ENCODE results near the gene TTC34. TPM values are rescaled to one million over a fixed set of nuclear protein-coding genes. Genes with fewer than 3 reads are reported as not detected.
"Not testable (repeated sequence)": the region's sequence is repeated elsewhere in the genome, so short reads cannot be mapped to it uniquely, and the experiment has no call there.

The TTC34 gene
- polyA plus RNA-seq, 3 donors = 0.03 to 1.00 TPM; not detected in 1

DNA sequence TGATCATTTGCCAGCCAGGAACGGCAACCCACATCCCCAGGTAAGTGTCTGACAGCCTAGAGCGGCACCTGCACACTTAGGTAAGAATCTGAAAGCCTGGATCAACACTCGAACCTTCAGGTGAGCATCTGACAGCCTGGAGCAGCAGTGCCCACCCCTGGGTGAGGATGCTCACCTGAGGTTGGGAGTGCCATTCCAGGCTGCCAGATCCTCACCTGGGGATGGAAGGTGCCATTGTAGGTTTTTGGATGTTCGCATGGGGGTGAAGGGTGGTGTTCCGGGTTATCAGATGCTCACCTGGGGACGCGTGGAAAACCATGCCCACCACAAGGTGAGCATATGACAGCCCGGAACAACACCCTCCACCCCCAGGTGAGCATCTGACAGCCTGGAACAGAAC is 33.4 kb downstream of the TTC34 start:
- DNase-seq; H3K4me2 ChIP-seq (replicated peaks; ENCODE audit: extremely low read depth, low read length, poor library complexity, severe bottlenecking); H3K27me3 Mint-ChIP-seq (ENCODE audit: low read depth in 3 of 3); H3K9me3 ChIP-seq (replicated peaks in 1 of 2; ENCODE audit: control insufficient read depth in 1 of 2, insufficient read depth in 1 of 2, low read length in 2 of 2); H3K9me3 Mint-ChIP-seq; H3K27ac ChIP-seq (ENCODE audit: low read depth in 1 of 2, low read length in 2 of 2); H3K27ac Mint-ChIP-seq; H3K79me2 ChIP-seq (ENCODE audit: insufficient read depth, low read length); H3K4me3 Mint-ChIP-seq; H3K4me1 ChIP-seq (ENCODE audit: control insufficient read depth in 1 of 2, insufficient read depth in 2 of 2, low read length in 2 of 2); H4K20me1 ChIP-seq (ENCODE audit: insufficient read depth, low read length); intact Hi-C loops (cut with micrococcal nuclease); H3K4me1 Mint-ChIP-seq; H3K9ac ChIP-seq (ENCODE audit: insufficient read depth, low read length, poor library complexity, severe bottlenecking); H3K36me3 ChIP-seq (replicated peaks in 1 of 2; ENCODE audit: control insufficient read depth in 1 of 2, insufficient read depth in 2 of 2, low read length in 2 of 2); H2AFZ ChIP-seq (ENCODE audit: insufficient read depth, low read depth, low read length, poor library complexity, severe bottlenecking); H3K27me3 ChIP-seq (ENCODE audit: control insufficient read depth in 2 of 2, insufficient read depth in 2 of 2, low read length in 2 of 2); H3K36me3 Mint-ChIP-seq; H3K4me3 ChIP-seq (replicated peaks in 1 of 3; ENCODE audit: low read depth in 2 of 3, low read length in 3 of 3): not testable (repeated sequence)
- WGBS (ENCODE audit: insufficient coverage) = no CpG with 5 or more reads among the region's 8 CpGs

DNA sequence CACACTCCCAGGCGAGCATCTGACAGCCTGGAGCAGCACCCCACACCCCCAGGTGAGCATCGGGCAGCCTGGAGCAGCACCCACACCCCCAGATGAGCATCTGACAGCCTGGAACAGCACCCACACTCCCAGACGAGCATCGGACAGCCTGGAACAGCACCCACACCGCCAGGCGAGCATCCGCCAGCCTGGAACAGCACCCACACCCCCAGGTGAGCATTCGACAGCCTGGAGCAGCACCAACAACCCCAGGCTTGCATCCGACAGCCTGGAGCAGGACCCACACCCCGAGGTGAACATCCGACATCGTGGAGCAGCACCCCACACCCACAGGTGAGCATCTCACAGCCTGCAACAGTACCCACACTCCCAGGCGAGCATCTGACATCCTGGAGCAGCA is 42.1 kb downstream of the TTC34 start:
- DNase-seq; H3K36me3 Mint-ChIP-seq; H3K4me3 Mint-ChIP-seq; H3K4me3 ChIP-seq (replicated peaks in 1 of 3; ENCODE audit: low read depth in 2 of 3, low read length in 3 of 3); H3K27me3 ChIP-seq (ENCODE audit: control insufficient read depth in 2 of 2, insufficient read depth in 2 of 2, low read length in 2 of 2); H3K9me3 ChIP-seq (replicated peaks in 1 of 2; ENCODE audit: control insufficient read depth in 1 of 2, insufficient read depth in 1 of 2, low read length in 2 of 2); H3K36me3 ChIP-seq (replicated peaks in 1 of 2; ENCODE audit: control insufficient read depth in 1 of 2, insufficient read depth in 2 of 2, low read length in 2 of 2); H3K9ac ChIP-seq (ENCODE audit: insufficient read depth, low read length, poor library complexity, severe bottlenecking); H3K27ac Mint-ChIP-seq; H3K4me1 ChIP-seq (ENCODE audit: control insufficient read depth in 1 of 2, insufficient read depth in 2 of 2, low read length in 2 of 2); H2AFZ ChIP-seq (ENCODE audit: insufficient read depth, low read depth, low read length, poor library complexity, severe bottlenecking); H3K4me1 Mint-ChIP-seq; intact Hi-C loops (cut with micrococcal nuclease); H3K27ac ChIP-seq (ENCODE audit: low read depth in 1 of 2, low read length in 2 of 2); H3K9me3 Mint-ChIP-seq; H3K79me2 ChIP-seq (ENCODE audit: insufficient read depth, low read length); H4K20me1 ChIP-seq (ENCODE audit: insufficient read depth, low read length); H3K27me3 Mint-ChIP-seq (ENCODE audit: low read depth in 3 of 3); H3K4me2 ChIP-seq (replicated peaks; ENCODE audit: extremely low read depth, low read length, poor library complexity, severe bottlenecking): not testable (repeated sequence)
- 64% methylated on average over 5 of the region's 13 CpGs for WGBS (ENCODE audit: insufficient coverage)

DNA sequence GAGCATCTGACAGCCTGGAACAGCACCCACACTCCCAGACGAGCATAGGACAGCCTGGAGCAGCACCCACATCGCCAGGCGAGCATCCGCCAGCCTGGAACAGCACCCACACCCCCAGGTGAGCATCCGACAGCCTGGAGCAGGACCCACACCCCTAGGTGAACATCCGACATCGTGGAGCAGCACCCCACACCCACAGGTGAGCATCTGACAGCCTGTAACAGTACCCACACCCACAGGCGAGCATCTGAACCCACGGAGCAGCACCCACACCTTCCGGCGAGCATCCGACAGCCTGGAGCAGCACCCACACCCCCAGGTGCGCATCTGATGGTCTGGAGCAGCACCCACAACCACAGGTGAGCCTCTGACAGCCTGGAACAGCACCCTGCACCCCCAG is 44.0 kb downstream of the TTC34 start:
- DNase-seq; H2AFZ ChIP-seq (ENCODE audit: insufficient read depth, low read depth, low read length, poor library complexity, severe bottlenecking); H3K9me3 Mint-ChIP-seq; H3K79me2 ChIP-seq (ENCODE audit: insufficient read depth, low read length); H3K4me2 ChIP-seq (replicated peaks; ENCODE audit: extremely low read depth, low read length, poor library complexity, severe bottlenecking); H3K27ac Mint-ChIP-seq; H3K4me3 Mint-ChIP-seq; H3K36me3 ChIP-seq (replicated peaks in 1 of 2; ENCODE audit: control insufficient read depth in 1 of 2, insufficient read depth in 2 of 2, low read length in 2 of 2); H3K9ac ChIP-seq (ENCODE audit: insufficient read depth, low read length, poor library complexity, severe bottlenecking); H3K4me1 Mint-ChIP-seq; H3K36me3 Mint-ChIP-seq; H3K27me3 ChIP-seq (ENCODE audit: control insufficient read depth in 2 of 2, insufficient read depth in 2 of 2, low read length in 2 of 2); H3K9me3 ChIP-seq (replicated peaks in 1 of 2; ENCODE audit: control insufficient read depth in 1 of 2, insufficient read depth in 1 of 2, low read length in 2 of 2); H3K27ac ChIP-seq (ENCODE audit: low read depth in 1 of 2, low read length in 2 of 2); H3K4me1 ChIP-seq (ENCODE audit: control insufficient read depth in 1 of 2, insufficient read depth in 2 of 2, low read length in 2 of 2); H3K27me3 Mint-ChIP-seq (ENCODE audit: low read depth in 3 of 3); H3K4me3 ChIP-seq (replicated peaks in 1 of 3; ENCODE audit: low read depth in 2 of 3, low read length in 3 of 3); H4K20me1 ChIP-seq (ENCODE audit: insufficient read depth, low read length); intact Hi-C loops (cut with micrococcal nuclease): not testable (repeated sequence)
- WGBS (ENCODE audit: insufficient coverage) = 60% methylated on average over 3 of the region's 13 CpGs

DNA sequence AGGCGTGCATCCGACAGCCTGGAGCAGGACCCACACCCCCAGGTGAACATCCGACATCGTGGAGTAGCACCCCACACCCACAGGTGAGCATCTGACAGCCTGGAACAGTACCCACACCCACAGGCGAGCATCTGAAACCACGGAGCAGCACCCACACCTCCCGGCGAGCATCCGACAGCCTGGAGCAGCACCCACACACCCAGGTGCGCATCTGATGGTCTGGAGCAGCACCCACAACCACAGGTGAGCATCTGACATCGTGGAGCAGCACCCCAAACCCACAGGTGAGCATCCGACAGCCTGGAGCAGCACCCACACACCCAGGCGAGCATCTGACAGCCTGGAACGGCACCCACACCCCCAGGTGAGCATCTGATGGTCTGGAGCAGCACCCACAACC is 46.1 kb downstream of the TTC34 start:
- WGBS (ENCODE audit: insufficient coverage) = no CpG with 5 or more reads among the region's 14 CpGs
- H2AFZ ChIP-seq (ENCODE audit: insufficient read depth, low read depth, low read length, poor library complexity, severe bottlenecking); intact Hi-C loops (cut with micrococcal nuclease); H4K20me1 ChIP-seq (ENCODE audit: insufficient read depth, low read length); H3K27ac Mint-ChIP-seq; H3K27ac ChIP-seq (ENCODE audit: low read depth in 1 of 2, low read length in 2 of 2); H3K9ac ChIP-seq (ENCODE audit: insufficient read depth, low read length, poor library complexity, severe bottlenecking); H3K9me3 Mint-ChIP-seq; H3K36me3 Mint-ChIP-seq; H3K4me3 Mint-ChIP-seq; DNase-seq; H3K4me2 ChIP-seq (replicated peaks; ENCODE audit: extremely low read depth, low read length, poor library complexity, severe bottlenecking); H3K27me3 Mint-ChIP-seq (ENCODE audit: low read depth in 3 of 3); H3K4me3 ChIP-seq (replicated peaks in 1 of 3; ENCODE audit: low read depth in 2 of 3, low read length in 3 of 3); H3K9me3 ChIP-seq (replicated peaks in 1 of 2; ENCODE audit: control insufficient read depth in 1 of 2, insufficient read depth in 1 of 2, low read length in 2 of 2); H3K79me2 ChIP-seq (ENCODE audit: insufficient read depth, low read length); H3K27me3 ChIP-seq (ENCODE audit: control insufficient read depth in 2 of 2, insufficient read depth in 2 of 2, low read length in 2 of 2); H3K4me1 Mint-ChIP-seq; H3K4me1 ChIP-seq (ENCODE audit: control insufficient read depth in 1 of 2, insufficient read depth in 2 of 2, low read length in 2 of 2); H3K36me3 ChIP-seq (replicated peaks in 1 of 2; ENCODE audit: control insufficient read depth in 1 of 2, insufficient read depth in 2 of 2, low read length in 2 of 2): not testable (repeated sequence)
